ENCODE measurements around the gene PRPF19.
"Not testable (repeated sequence)": the region's sequence is repeated elsewhere in the genome, so short reads cannot be mapped to it uniquely, and the experiment has no call there.

Gene PRPF19

DNA sequence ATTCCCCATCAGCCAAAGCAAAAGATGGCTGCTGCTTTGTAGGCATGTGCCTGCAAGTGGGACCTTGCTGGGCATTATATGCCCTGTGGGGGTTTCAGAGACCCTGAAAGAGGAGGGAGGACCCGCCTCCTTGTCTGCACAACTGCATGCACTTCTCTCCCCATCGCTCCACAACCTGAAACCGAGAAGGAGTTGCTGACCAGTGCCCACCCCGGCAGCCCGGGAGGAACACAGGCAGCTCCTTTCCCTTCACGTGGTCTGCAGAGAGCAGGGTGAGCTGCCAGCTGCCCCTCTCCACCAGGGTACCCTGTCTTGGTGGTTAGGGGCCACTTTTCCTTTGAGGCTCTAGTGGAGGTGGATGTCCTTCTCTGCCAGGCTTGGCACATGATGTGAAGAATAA is 16.5 kb upstream of the PRPF19 start:
- DNase-seq, result no peak

DNA sequence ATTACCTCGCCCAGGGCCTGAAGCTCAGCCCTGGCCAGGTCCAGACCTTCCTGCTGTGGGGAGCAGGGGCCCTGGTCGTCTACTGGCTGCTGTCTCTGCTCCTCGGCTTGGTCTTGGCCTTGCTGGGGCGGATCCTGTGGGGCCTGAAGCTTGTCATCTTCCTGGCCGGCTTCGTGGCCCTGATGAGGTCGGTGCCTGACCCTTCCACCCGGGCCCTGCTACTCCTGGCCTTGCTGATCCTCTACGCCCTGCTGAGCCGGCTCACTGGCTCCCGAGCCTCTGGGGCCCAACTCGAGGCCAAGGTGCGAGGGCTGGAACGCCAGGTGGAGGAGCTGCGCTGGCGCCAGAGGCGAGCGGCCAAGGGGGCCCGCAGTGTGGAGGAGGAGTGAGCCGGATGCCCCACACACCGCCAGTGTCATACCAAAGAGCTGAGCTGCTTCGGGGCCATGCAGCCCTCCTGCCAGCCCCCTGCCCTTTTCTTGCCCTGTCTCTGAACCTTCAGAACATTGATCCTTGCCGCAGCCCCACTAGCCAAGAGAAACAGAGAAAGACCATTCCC is 15.5 kb upstream of the PRPF19 start:
- no peak for DNase-seq

DNA sequence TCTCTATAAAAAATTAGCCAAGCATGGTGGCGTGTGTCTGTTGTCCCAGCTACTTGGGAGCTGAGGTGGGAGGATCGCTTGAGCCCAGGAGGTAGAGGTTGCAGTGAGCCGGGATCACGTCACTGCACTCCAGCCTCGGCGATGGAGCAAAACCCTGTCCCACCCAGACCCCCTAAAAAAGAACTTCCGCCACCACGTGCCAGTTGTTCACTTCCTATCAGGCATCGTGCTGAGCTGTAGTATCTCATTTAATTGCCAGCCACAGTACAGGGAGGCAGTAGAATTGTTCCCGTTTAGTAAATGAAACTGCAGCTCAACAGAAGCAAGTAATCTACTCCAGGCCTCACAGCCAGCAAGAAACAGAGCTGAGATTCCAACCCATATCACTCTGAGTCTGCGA is 14.9 kb upstream of the PRPF19 start:
- no peak for DNase-seq

DNA sequence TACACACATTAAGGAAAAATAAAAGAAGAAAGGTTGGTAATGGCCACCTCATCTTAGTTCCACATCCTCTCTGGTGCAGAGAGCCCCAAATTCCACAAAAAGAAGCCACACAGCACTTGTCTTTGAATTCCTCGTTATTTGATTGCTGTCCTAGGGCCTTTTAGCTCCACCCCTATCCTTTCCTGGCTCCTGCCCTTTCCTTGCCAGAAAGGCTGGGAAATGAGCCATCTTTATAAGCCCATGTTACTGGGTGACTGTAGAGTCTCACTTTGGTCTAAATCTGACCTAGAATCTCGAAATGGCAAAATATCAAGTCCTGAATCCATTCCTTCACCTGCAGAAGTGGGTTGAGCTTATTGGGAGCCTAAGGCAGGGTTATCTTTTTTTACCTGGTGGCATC is 13.6 kb upstream of the PRPF19 start:
- DNase-seq, result no peak

DNA sequence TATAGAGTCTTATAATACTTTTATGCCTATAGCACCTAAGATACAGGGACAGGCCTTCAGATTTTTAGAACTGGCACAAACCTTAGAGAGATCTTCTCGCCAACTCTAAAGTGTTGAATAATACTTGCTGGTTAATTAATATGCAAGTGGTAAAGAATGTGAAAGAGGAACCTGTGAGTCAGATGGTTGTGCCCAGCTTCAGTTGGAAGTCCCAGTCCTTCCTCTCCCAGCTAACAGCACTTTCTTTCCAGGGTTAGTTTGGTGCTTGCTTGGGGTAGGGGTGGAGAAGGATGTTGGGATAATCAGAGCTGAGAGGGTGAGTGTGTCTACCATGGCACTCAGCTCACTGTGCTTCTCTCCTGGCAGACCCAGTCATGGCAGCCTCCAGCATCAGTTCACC is 12.9 kb upstream of the PRPF19 start:
- DNase-seq, result no peak

DNA sequence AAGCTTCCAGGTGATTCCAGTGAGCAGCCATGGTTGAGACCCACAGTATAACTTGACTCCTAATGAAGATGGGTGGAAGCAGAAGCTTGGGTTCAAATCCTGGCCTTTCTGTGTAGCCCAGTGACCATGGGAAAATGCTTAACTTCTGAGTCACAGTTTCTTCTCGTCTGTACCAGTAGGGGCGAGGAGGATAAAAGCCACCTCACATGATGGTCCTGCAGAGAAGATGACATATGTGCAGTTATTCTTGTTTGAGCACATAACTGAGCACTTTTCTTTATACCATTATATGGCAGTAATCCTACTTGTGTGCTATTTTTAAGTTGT is 12.5 kb upstream of the PRPF19 start:
- DNase-seq, result no peak

DNA sequence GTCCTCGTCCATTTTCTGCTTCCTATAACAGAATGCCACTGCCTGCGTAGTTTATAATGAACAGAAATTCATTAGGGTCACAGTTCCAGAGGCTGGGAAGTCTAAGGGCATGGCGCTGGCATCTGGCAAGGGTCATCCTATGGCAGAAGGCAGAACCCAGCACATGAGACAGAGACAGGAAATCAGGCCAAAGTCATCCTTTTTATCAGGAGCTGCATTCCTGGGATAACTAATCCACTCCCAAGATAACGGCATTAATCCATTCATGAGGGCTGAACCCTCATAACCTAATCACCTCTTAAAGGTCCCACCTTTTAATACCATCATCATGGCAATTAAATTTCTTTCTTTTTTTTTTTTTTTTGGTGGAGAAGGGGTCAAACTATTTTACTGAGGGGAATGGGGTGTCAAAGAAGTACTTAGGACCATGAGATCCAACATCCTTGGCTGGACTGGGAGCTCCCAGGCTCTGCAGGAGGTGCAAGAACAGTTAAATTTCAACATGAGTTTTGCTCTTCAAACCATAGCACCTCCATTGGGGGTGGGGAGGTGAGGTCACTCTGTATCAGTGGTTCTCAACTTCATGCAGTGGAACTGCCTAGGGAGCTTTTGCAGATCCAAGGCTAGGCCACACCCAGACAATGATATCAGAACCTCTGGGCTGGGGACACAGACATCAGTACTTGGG is 12.0 kb upstream of the PRPF19 start:
- no peak for DNase-seq

DNA sequence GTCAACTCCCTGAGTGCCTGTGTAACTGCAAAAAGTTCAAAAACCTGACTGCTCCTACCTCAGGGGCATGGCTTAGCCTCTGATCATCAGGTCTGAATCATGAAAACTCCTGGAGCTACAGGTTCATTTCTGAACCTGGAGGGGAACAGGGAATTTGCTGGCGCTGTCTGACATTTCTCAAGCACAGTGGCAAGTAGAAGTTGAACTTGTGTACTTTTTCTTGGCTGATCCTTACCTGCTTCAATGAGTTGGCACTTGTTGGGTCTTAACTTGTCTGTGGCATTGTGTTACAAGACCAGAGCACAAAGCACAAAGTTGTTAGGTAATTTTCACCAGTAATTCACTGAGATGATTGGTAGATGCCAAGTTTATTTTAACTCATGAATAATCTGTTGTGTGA is 10.9 kb upstream of the PRPF19 start:
- DNase-seq, result no peak

DNA sequence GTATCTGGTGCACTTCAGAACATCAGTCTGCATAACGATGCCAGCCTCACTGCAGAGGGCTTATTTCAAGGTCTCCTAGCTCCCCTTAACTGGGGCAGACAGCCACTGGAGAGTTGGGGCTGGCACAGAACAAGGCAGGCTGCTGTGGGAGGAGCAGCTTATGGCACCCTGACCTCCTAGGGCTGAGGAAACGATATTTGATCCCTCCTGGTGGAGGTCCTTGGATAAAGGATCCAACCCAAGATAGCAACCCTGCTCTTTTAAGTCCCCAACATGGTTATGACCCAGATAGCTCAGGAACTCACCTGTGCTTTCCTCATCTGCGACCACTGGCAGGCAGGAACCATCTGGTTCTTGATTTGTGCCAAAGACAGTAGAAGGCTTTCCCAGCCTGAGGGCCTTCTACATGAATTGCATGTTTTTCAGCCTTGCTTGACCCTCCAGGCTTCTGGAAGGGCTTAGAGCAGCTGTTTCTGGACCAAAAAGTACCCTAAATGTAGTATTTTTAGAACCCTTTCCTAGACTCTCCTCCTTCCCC is 10.4 kb upstream of the PRPF19 start:
- DNase-seq, result no peak

DNA sequence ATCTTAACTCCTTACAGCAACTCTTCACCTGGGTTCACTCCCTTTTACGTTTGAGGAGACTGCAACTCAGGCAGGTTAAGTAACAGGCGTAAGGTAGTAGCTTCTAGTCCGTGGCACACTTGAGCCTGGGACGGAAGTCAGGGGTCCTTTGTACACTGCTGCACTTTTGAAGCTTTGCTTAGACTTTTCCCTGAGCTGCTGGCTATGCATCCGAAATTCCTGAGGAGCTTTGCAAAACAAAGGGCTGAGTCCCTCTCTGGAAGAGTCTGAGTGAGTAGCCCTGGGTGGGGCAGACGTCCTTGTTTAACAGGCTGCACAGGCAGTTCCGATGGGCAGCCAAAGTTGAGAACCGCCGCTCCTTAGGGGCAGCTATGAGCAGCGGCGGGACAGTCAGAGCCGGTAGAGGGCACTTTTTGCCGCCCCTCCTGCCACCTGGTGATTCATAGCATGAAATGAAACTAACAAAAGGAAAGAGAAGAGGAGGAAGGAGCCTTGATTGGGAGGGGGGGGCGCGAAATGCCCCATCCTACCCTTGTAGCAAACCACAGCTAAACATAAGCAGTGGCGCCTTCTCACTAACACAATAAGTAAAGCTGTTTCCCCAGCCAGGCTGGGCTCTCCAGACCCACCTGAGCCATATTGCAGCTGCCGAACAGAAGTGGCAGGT is 9.0 kb upstream of the PRPF19 start:
- DNase-seq, result peak; percentile 76

DNA sequence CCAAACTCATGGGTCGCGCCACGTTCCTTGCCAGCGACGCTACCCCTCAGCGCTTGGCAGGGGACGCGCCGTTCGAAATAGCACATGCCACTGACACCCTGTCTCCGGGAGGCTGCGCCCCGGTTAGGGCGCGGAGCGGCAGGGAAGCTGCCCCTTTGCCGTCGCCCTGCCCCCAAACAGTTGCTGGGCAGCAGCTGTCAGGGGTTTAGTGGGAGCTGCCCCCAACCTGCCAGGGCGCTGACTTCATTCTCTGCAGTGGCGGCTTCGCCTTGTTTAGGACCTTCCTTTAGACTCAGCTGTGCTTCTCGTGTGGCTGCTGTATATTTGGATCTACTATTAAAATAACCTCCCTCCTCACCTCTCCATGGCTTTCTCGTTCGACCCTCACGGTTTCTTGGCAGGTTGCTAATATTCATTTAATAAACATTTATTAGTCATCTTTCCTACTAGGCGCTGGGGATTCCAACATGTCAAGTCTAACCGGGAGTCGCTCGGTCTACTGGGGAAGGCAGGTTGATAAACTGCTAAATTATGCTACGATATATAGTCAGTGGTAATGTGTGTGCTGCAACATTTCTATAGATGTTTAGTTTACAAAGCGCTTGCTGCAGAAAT is 8.4 kb upstream of the PRPF19 start:
- DNase-seq, result no peak

DNA sequence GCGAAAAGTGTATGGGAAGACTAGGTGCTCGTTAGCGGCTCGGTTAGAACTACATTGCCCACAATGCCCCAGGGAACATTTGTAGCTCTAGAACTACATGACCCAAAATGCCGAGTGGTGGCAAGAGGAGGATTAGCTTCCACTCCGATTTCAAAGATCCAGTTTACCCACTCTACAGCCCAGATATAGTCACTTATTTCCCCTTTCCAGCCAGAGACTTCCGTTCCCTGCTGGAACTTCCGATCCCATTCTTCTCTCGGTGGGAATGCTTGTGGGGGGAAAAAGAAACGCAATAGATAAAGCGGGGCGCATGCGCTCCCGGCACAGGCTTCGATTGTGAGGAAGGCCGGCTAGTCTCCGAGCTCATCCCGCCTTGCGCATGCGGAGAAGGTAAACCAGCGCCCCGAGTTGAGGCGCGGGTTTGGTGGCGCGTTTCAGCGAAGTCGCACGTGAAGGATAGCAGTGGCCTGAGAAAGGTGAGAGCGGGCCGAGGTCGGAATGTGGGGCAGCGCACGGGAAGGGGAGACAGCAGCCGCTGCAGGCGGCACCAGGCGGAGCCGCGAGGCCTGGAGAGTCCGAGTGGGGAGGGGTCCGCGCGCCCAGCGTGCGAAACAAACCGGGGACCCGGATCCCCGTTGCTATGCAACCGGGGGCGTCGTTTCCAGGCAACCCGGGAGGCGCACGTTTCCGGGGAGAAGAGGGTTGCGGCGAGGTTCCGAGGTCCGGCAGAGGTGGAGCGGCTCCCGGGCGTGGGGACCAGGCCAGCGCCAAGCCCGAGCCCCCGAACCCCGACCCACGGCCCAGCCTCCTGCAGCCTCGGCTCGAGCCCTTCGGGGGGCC is 7.6 kb upstream of the PRPF19 start, which contains the start of gene TMEM109:
TSS of gene TMEM109 (plus strand) at position 366 of the 840 bp plus-strand sequence. CDS start 5,536 bp downstream, outside the sequence.
- peak; percentile 90 for DNase-seq

DNA sequence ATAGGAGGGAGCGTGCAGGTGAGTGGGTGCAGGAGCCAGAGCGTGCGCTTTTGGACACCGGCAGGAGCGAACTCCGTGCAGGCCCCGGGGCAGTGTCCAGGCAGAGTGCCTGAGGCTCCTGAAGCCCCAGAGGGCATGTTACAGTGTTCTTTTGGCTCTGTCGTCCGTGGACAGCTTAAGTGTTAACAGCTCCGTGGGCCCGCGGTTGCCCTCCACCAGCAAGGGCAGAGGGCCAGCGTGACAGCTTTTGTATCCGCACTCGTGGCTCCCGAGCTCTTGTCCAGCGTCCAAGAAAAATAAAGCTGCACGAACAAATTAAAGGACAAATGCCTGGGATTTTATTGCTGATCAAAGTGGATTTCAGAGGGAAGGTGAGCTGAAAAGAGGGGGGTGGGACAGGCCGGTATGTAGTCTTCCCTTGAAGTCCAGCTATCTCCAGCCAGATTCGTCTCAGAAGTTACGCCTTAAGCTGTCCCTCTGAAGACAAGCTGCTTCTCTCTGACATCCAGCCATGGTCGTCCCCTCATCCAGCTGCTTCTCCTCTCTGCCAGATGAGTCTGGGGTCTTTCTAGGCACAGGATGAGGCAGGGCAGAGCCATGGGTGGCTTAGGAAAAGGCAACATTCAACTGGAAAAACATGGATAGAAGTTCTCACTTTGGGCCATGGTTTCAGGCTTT is 6.6 kb upstream of the PRPF19 start:
- DNase-seq, result no peak

DNA sequence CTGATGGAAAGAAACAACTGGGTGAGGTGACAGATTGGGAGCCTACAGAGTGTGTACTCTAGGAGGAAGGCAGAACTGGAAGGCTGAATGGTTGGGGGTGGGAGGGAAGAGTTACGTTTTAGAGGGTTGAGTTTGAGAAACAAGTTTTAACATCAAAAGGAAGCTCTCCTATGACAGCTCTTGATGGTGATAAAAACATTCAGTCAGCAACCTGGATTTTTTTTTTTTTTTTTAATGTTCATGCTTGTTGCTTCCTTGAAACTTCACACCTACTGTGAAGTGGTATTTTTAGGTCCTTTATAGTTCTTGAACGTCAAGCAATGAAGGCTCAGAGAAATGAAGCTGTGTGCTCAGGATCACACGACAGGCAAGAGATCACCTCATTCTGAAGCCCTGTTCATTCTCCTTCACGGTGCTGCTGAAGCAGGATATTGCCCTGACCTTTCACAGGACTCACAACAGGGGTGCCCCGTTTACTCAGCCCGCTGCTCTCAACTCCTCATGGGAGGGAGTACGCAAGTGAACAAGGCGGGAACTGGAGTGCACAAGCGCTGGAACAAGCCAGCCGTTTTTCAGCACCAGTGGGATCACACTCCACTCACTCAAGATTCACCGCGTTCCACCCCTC is 6.0 kb upstream of the PRPF19 start:
- no peak for DNase-seq

DNA sequence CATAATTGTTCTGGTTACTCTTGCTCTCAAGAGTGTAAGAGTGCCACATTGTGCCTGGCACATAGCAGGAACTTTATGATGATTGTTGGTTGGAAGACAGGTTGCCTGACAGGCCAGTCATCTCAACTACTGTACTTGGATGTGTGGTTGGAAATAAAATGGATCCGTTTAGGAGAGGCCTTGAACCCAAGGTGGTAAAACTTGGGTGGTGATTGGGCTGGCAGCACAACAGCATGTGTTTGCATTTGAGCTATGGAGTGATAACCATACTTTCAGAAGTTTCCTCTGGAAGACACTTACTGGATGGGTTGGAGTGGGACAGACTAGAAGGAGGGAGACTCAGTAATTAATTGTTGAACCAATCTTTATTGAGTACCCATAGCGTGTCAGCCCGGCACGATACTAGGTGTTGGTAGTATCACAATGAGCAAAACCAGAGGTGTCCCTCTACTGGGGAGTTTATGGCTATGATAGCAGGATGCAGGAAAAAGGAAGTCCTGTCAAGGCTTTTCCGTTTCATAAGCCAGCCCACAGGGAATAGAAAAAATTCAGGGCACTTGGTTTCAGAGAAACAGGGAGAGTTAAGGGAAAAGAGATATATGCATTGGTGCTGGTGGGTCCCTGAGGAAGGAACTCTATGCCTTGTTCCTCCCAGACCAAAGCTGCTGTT is 4.5 kb upstream of the PRPF19 start:
- DNase-seq, result no peak

DNA sequence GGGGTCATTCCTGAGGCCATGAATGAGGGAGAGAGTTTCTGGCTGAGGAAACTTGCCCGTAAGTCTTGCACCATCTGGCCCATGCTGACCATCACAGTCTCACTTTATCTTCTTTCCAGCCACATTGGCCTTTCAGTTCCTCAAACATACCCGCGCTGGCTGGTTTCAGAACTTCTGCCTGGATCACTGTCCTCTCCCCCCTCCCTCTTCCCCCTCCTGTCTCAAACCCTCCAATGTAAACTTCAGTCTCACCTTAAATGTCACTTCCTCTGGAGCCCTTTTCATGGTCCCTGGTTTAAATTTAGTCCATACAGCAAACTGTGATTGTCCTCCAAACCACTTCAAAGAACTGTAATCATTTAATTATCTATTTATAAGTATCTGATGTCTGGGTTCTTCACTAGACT is 3.9 kb upstream of the PRPF19 start:
- DNase-seq, result peak; percentile 68

DNA sequence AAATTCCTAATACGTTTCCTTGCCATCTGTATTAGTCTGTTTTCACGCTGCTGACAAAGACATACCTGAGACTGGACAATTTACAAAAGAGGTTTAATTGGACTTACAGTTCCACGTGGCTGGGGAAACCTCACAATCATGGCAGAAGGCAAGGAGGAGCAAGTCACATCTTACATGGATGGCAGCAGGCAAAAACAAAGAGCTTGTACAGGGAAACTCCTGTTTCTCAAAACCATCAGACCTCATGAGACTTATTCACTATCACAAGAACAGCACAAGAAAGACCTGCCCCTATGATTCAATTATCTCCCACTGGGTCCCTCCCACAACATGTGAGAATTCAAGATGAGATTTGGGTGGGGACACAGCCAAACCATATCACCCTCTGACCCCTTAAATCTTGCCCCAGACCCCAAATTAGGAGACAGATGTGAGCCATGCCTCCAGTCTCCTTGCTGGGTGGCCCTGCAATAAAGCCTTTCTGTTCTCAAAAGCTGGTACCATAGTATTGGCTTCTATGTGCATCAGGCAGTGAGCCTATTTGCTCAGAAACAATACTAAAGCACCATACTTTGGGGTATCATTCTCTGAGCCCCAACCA is 3.4 kb upstream of the PRPF19 start:
- DNase-seq, result not testable (repeated sequence)

DNA sequence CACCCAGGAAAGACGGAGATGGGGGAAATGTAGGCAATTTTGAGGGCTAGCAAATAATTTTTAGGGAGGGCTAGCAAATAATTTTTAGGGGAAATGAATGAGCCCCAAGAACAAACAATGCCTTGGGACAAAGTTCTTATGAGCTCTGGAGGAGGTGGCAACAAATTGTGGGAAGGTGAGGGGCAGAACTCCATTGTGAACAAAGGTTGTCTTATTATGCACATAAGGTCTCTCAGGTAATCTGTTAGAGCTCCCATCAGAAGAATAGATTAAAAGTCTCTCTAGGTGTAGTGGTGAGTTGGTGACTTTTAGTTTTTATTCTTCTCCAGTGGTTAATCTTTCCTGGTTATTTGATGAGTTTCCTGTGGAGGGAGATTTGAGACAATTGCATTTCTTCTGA is 2.4 kb upstream of the PRPF19 start:
- no peak for DNase-seq

DNA sequence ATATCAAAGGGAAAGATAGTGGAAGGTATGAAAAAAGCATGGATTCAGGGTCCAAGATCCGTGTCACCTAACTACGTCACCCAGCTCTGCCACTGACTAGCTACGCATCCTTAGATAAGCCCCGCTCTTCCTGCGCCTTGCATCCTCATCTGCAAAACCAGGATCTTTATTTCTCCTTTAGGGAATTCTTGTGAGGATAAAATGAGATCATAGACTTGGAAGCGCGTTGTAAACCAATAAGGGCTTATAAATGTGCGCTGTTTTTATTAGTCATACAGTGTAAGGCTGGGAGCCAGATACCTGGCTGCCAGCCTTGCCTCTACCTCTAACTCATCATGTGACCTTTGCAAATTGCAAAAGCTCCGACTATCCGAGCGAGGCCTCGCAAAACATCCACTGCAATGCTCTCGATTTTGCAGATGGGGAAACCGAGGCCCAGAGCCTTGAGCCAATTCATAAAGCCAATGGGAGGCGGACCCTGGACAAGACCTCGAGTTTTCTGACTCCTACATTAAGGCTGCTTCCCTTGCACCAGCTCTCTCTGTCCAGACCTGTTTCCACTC is 753 bp downstream of the PRPF19 start:
- DNase-seq, result no peak

DNA sequence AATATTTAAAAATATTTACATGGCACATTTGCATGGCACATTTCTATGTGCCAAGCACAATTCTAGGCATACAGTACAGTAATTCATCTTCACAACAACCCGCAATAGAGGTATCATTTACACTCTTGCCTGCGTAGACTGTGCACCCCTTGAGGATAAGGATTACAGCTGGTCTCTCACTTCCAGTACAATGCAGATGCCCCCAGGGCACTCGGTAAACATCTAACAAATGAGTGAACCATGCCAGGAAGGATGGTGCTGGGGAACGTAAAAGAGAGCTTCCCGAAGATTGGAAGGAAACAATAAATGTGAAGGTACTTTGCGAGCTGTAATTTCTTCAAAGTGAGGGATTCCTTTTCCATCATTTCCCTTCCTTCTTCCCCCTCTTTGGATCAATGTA is 1.3 kb downstream of the PRPF19 start:
- DNase-seq, result no peak

DNA sequence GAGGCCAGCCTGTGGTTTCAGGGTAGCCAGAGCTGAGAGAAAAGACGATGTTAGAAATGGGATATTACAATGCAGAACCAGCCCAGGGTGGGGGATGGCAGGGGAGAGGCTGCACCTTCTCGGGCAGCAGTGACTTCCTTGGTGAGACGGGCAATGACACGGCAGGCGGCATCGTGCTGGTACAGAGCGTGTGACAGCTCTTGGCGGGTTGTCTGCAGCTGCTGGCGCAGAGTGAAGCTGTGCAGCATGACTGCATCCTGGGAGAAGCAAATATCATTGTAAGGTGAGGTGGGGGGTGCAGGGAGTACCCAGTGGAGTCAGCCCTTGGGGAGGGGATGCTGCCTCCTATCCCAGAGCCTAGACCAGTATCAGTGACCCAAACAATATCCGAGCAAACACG is 3.8 kb downstream of the PRPF19 start:
- no peak for DNase-seq

Measured in CD4-positive, alpha-beta T cell treated with Interleukin-15 for 1 hour (primary cell).